Spleen (tissue), 7 donors: ENCODE measurements around the gene SKI.

Experiments
- POLR2A ChIP-seq, 3 donors: fragments of 450-650 bp; IDR thresholded peaks; one replicate each; pipeline ENCODE4 v1.5.1; 2017; ENCODE audit warnings: antibody characterized with exemption in 3 of 3, mild to moderate bottlenecking in 1 of 3
- TF ChIP-seq, protein P1 (sequence below), 11 experiments: fragments of 200-600 bp in 7 of 11; fragments of 450-650 bp in 4 of 11; sonication (generic) in 4 of 11; IDR thresholded peaks in 8 of 11; conservative IDR thresholded peaks in 3 of 11; 1 replicate in 7 of 11; 2 replicates in 4 of 11; pipeline versions ENCODE4 v1.4.0 to v1.8.0; 2016 to 2021; ENCODE audit warnings: antibody characterized with exemption in 11 of 11, inconsistent platforms in 4 of 11, mild to moderate bottlenecking in 1 of 11
- donor health status: DM: no; HTN: no; CAD: no; lungs with moderate emphysema.
- donor health status: DM: no; HTN: no; CAD: no.
- donor health status: DM: no; HTN: no; CAD: no.

GRCh38 chr1:2267862-2268261, 39.7 kb downstream of the SKI start:
- no peak for TF ChIP-seq POLR2A (IDR thresholded peaks at IDR 0.05)
- TF ChIP-seq, protein P1, sequence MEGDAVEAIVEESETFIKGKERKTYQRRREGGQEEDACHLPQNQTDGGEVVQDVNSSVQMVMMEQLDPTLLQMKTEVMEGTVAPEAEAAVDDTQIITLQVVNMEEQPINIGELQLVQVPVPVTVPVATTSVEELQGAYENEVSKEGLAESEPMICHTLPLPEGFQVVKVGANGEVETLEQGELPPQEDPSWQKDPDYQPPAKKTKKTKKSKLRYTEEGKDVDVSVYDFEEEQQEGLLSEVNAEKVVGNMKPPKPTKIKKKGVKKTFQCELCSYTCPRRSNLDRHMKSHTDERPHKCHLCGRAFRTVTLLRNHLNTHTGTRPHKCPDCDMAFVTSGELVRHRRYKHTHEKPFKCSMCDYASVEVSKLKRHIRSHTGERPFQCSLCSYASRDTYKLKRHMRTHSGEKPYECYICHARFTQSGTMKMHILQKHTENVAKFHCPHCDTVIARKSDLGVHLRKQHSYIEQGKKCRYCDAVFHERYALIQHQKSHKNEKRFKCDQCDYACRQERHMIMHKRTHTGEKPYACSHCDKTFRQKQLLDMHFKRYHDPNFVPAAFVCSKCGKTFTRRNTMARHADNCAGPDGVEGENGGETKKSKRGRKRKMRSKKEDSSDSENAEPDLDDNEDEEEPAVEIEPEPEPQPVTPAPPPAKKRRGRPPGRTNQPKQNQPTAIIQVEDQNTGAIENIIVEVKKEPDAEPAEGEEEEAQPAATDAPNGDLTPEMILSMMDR (IDR thresholded peaks at IDR 0.05 in 8 of 11, conservative IDR thresholded peaks at IDR 0.05 in 3 of 11): no peak
